ENCODE data around the gene ANKS1B.

The ANKS1B gene

DNA sequence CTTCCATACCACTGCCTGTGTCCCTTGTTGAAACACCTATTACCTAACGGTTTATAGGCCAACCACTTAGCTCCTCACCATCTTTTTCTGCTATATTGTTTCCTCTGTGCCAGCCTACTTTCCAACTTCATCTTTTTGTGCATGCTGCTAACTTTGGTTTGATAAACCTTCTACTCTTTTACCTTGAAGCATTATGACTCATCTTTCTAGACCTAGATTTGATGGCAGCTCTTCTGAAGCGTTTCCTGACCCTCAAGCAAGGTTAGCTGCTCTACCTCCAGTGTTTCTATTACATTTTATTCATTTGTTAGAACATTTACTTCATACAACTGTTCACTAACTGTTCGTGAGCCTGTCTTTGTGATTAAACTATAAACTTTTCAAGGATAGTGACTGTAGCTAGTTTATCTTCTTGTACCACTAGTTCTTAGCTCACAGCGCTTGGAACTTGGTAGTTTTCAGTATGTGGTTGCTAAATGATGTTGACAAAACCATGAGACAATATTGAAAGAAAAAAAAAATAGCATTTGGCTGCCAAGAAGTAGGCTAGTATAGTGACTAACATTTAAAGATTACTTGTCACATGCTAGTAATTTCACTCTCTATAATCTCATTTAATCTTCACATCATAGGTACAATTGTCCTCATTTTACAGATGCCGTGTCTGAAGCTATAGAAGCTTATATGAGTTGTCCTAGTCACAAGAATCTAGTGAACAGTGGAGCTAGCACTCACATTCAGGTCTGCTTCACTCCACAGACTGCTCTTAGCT lies 1260.2 kb downstream of the ANKS1B start:
- H3K4me3 ChIP-seq (ENCODE audit: low read depth, low read length) = no peak overlapping the region
- TF ChIP-seq, protein P1, sequence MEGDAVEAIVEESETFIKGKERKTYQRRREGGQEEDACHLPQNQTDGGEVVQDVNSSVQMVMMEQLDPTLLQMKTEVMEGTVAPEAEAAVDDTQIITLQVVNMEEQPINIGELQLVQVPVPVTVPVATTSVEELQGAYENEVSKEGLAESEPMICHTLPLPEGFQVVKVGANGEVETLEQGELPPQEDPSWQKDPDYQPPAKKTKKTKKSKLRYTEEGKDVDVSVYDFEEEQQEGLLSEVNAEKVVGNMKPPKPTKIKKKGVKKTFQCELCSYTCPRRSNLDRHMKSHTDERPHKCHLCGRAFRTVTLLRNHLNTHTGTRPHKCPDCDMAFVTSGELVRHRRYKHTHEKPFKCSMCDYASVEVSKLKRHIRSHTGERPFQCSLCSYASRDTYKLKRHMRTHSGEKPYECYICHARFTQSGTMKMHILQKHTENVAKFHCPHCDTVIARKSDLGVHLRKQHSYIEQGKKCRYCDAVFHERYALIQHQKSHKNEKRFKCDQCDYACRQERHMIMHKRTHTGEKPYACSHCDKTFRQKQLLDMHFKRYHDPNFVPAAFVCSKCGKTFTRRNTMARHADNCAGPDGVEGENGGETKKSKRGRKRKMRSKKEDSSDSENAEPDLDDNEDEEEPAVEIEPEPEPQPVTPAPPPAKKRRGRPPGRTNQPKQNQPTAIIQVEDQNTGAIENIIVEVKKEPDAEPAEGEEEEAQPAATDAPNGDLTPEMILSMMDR (conservative IDR thresholded peaks at IDR 0.05; ENCODE audit: low read depth, low read length) = no peak
- DNase-seq (ENCODE audit: low read depth) = peak; percentile 23

DNA sequence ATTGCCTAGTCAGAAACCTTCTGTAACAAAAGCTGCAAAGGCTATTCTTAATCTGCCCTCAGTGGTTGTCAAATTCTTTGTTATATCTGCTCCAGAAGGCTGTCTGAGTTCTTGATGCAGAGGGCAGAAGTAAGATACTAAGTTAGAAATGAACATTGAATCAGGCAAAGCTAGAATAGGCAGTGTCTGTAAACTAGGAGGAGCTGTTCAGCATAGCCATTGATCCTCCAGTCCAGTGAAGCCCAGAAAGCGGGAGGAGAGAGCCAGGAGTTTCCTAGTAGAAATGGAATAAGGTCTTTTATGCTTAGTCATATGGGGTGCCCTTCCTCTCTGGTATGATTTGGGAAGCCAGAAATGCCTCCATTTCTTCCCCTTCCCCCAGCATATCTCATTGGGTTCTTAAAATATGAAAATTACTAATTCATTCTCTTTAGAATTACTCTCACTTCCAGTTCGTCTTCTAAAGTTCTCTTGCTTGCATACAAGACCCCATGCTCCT lies 1263.5 kb downstream of the ANKS1B start:
- DNase-seq (ENCODE audit: low read depth) = no peak
- no peak overlapping the region for H3K4me3 ChIP-seq (ENCODE audit: low read depth, low read length)
- TF ChIP-seq, protein P1 (conservative IDR thresholded peaks at IDR 0.05; ENCODE audit: low read depth, low read length) = peak; percentile 18

DNA sequence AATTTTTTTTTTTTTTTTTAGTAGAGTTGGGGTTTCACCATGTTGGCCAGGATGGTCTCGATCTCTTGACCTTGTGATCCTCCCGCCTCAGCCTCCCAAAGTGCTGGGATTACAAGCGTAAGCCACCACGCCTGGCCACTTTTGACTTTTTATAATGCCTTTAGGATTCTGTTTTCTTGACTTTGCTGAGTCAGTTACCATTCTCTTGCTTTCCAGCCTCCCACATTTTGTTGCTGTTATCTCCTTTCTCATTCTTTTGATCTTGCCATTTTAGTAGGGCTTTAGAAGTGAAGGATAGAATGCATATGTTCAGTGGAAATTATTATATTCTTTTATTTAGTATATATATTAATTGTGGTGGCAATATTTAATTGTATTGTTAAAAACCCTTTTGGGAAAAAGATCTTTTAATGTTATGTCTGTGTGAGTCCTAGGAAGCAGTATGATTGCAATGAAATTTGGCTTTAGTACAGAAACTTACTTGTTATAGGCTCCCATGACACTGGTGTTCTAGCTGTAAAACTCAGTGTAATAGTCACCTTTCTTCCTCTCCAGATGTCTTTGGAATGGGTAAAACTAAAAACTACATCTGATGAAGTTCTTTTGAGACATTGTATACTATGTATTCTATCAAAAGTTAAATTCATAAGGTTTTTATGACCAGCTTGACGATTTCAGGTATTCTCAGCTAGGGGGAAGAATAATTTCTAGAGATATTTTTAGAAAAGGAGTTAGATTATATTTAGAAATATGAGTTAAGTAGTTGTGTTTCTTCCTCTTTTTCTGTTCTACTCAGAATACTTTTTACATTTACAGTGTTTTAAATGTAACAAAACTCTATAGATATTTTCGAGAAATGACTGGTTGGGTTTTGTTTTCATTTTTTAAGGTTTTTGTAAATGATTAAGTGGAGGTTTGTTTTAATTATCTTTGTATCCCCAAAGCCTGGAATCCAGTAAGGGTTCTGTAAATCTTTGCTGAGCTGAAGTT lies 1264.9 kb downstream of the ANKS1B start:
- TF ChIP-seq, protein P1 (conservative IDR thresholded peaks at IDR 0.05; ENCODE audit: low read depth, low read length) = no peak
- H3K4me3 ChIP-seq (ENCODE audit: low read depth, low read length) = no peak overlapping the region
- no peak for DNase-seq (ENCODE audit: low read depth)

DNA sequence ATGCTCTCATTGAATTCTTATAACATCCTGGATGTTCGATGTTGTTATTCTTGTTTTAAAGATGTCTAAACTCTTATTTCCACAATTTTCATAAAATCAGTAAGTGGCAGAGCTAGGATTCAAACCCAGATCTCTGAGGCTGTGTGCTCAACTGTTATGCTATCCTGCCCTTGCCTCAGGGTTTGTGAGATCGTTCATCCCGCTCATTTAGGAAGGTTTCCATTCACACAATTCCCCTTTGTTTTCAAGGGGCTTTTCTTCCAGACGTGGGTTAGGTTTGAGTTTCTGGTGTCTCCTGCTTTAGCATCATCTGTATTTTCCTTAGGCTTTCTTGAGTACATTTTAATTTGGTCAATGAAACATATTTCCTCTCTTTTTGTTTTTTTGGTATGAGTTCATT lies 1270.3 kb downstream of the ANKS1B start:
- no peak for DNase-seq (ENCODE audit: low read depth)
- TF ChIP-seq, protein P1 (conservative IDR thresholded peaks at IDR 0.05; ENCODE audit: low read depth, low read length) = no peak
- H3K4me3 ChIP-seq (ENCODE audit: low read depth, low read length) = no peak overlapping the region

DNA sequence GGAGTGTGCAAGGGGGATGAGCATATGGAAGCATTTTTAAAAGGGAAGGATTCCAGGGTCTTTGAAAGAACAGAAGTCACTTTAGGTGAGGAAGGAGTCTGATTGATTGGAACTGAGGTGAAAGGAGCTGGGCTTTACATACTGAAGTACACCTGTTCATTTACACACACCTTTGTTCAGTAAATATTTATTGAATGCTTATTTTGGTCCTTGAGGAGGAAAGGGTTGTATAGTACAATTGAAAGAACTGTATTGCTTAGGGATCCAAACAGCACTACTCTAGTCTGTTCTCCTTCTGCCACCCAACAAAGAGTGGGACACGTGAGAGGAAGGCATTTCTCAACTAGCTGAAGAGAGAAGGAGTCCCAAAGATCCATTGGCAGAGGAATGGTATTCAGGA lies 1275.7 kb downstream of the ANKS1B start:
- DNase-seq (ENCODE audit: low read depth) = no peak
- TF ChIP-seq, protein P1 (conservative IDR thresholded peaks at IDR 0.05; ENCODE audit: low read depth, low read length) = no peak
- no peak overlapping the region for H3K4me3 ChIP-seq (ENCODE audit: low read depth, low read length)

DNA sequence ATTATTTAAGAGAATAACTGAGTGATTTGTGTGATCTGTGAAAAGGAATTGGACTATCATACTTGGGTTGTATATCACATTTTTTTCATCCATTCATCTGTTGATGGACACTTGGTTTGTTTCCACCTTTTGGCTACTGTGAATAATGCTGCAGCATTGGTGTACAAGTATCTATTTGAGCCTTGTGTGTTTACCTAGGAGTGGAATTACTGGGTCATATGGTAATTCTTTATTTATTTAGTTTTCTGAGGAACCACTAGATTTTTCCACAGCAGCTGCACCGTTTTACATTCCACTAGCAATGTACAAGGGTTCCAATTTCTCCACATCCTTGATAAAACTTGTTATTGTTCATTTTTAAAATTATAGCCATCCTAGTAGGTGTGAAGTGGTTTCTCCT lies 1283.6 kb downstream of the ANKS1B start:
- TF ChIP-seq, protein P1 (conservative IDR thresholded peaks at IDR 0.05; ENCODE audit: low read depth, low read length) = no peak
- no peak overlapping the region for H3K4me3 ChIP-seq (ENCODE audit: low read depth, low read length)
- DNase-seq (ENCODE audit: low read depth) = peak; percentile 58

Measured in choroid plexus epithelial cell (primary cell).